WTC11 (cell line): ENCODE results near the gene PADI2. TPM values are rescaled to one million over a fixed set of nuclear protein-coding genes. Genes with fewer than 3 reads are reported as not detected.

ENCODE experiments used
- ATAC-seq: fragments of 200-7000 bp; cut with Tn5 transposase; 2 replicates; pipeline ENCODE4 v1.10.0; 2021; ENCODE audit warnings: mild to moderate bottlenecking, moderate library complexity
- CTCF ChIA-PET: fragments of 300-600 bp; sonication (Branson Sonifier 250); formaldehyde crosslinking; loops from one replicate; lab custom pipeline; 2021; ENCODE audit warnings: antibody characterized with exemption; lab: Charles Lee
- POLR2A ChIA-PET: fragments of 350-600 bp; sonication (Branson Sonifier 250); formaldehyde crosslinking; loops from one replicate; lab custom pipeline; 2021; ENCODE audit warnings: antibody characterized with exemption; lab: Charles Lee
- DNase-seq: peaks from one replicate; pipeline ENCODE4 v3.0.0; 2021; ENCODE audit warnings: low spot score
- H3K27ac Mint-ChIP-seq: 2 replicates; pipeline ENCODE4 v1.8.0; 2021; ENCODE audit warnings: mixed read lengths
- H3K27me3 Mint-ChIP-seq: 2 replicates; pipeline ENCODE4 v1.8.0; 2021; ENCODE audit warnings: low read depth, mild to moderate bottlenecking, moderate library complexity, mixed read lengths
- H3K36me3 Mint-ChIP-seq: 2 replicates; pipeline ENCODE4 v1.8.0; 2021; ENCODE audit warnings: mixed read lengths
- H3K4me1 Mint-ChIP-seq: 2 replicates; pipeline ENCODE4 v1.8.0; 2022; ENCODE audit warnings: mixed read lengths
- H3K4me3 Mint-ChIP-seq: 2 replicates; pipeline ENCODE4 v1.8.0; 2021; ENCODE audit warnings: mild to moderate bottlenecking, moderate library complexity, mixed read lengths
- H3K9me3 Mint-ChIP-seq: 2 replicates; pipeline ENCODE4 v1.8.0; 2021; ENCODE audit warnings: mixed read lengths
- ATF1 ChIP-seq: sonication (generic); formaldehyde crosslinking; IDR thresholded peaks from 2 replicates; pipeline ENCODE4 v1.8.1; 2023; ENCODE audit warnings: mild to moderate bottlenecking, moderate library complexity, missing genetic modification reagents
- ATF6 ChIP-seq: sonication (generic); formaldehyde crosslinking; IDR thresholded peaks from 2 replicates; pipeline ENCODE4 v1.8.1; 2023; ENCODE audit warnings: mild to moderate bottlenecking, missing genetic modification reagents
- CREB1 ChIP-seq: sonication (generic); formaldehyde crosslinking; IDR thresholded peaks from 2 replicates; pipeline ENCODE4 v1.8.0; 2023; ENCODE audit warnings: mild to moderate bottlenecking, missing genetic modification reagents
- HMGA2 ChIP-seq: fragments of 250-450 bp; sonication (Bioruptor Pico); IDR thresholded peaks from 2 replicates; pipeline ENCODE4 v1.4.0; 2021; ENCODE audit warnings: mild to moderate bottlenecking, moderate library complexity
- JAZF1 ChIP-seq: fragments of 250-450 bp; sonication (Bioruptor Pico); IDR thresholded peaks from 2 replicates; pipeline ENCODE4 v1.9.0; 2021; ENCODE audit warnings: moderate library complexity, mild to moderate bottlenecking, inconsistent platforms
- SP1 ChIP-seq: sonication (generic); formaldehyde crosslinking; conservative IDR thresholded peaks from 2 replicates; pipeline ENCODE4 v1.8.1; 2022; ENCODE audit warnings: missing genetic modification reagents
- TEAD1 ChIP-seq: sonication (generic); formaldehyde crosslinking; IDR thresholded peaks from 2 replicates; pipeline ENCODE4 v1.8.0; 2022; ENCODE audit warnings: mild to moderate bottlenecking, missing genetic modification reagents
- ZNF138 ChIP-seq: sonication (generic); formaldehyde crosslinking; conservative IDR thresholded peaks from 2 replicates; pipeline ENCODE4 v1.8.1; 2022; ENCODE audit warnings: mild to moderate bottlenecking, moderate library complexity, missing genetic modification reagents
- ZNF232 ChIP-seq: sonication (generic); formaldehyde crosslinking; IDR thresholded peaks from 2 replicates; pipeline ENCODE4 v1.8.0; 2022; ENCODE audit warnings: mild to moderate bottlenecking, missing genetic modification reagents
- ZNF263 ChIP-seq: sonication (generic); formaldehyde crosslinking; IDR thresholded peaks from 2 replicates; pipeline ENCODE4 v1.8.1; 2022; ENCODE audit warnings: low read depth, mild to moderate bottlenecking, moderate library complexity, missing genetic modification reagents
- ZNF416 ChIP-seq: fragments of 250-450 bp; sonication (Bioruptor Pico); IDR thresholded peaks from 2 replicates; pipeline ENCODE4 v1.9.0; 2021; ENCODE audit warnings: mild to moderate bottlenecking, inconsistent platforms
- ZSCAN18 ChIP-seq: fragments of 250-450 bp; sonication (Bioruptor Pico); IDR thresholded peaks from 2 replicates; pipeline ENCODE4 v2.1.2; 2022; ENCODE audit warnings: mild to moderate bottlenecking, moderate library complexity
- total RNA-seq: library from RNA; stranded (reverse); gene quantifications from 3 replicates; pipeline ENCODE4 v1.2.3, GENCODE V29; 2021
- TF ChIP-seq, protein P1 (sequence below): fragments of 250-450 bp; sonication (Bioruptor Pico); conservative IDR thresholded peaks from 2 replicates; pipeline ENCODE4 v1.9.0; 2021; ENCODE audit warnings: mild to moderate bottlenecking
- TF ChIP-seq, protein P2 (sequence below): sonication (generic); formaldehyde crosslinking; conservative IDR thresholded peaks from 2 replicates; pipeline ENCODE4 v1.8.1; 2023; ENCODE audit warnings: mild to moderate bottlenecking, low read depth, missing genetic modification reagents, moderate library complexity
- TF ChIP-seq, protein P3 (sequence below): fragments of 200-600 bp; IDR thresholded peaks from 2 replicates; pipeline ENCODE4 v1.8.0; 2022; ENCODE audit warnings: antibody characterized with exemption
- TF ChIP-seq, protein P4 (sequence below): sonication (generic); formaldehyde crosslinking; IDR thresholded peaks from 2 replicates; pipeline ENCODE4 v1.8.0; 2022; ENCODE audit warnings: mild to moderate bottlenecking, missing genetic modification reagents

PADI2 gene
- total RNA-seq, 1 experiment from 2014 or later = 3.8 TPM

DNA sequence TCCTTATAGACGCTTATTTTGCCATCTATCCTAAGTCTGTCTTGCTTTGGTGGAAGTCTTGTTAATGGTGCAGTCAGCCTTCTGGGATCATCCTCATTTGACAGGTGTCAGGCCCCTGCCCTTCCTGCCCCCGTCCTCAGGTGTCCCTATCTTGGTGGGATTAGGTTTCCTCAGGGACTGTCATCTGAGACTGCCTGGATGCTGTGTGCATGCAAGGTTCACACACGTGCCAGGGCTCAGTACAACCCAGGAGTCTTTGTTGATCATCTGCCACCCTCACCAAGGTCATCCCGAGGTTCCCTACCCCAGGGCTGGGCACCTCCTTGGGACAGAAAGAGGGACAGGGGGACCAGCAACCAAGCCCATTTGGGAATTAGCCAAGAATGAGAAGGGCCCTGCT, 18.0 kb downstream of the PADI2 start:
- TF ChIP-seq ZNF138 (CRISPR knock-in tag) (no peak), CREB1 (no peak), ATF6 (CRISPR knock-in tag) (no peak), ZNF416 (no peak), HMGA2 (CRISPR knock-in tag) (no peak), ATF1 (CRISPR knock-in tag) (no peak), JAZF1 (CRISPR knock-in tag) (no peak), ZNF232 (no peak), ZSCAN18 (CRISPR knock-in tag) (no peak), ZNF263 (CRISPR knock-in tag) (no peak), SP1 (no peak), TEAD1 (CRISPR knock-in tag) (no peak)
- TF ChIP-seq, protein P1, sequence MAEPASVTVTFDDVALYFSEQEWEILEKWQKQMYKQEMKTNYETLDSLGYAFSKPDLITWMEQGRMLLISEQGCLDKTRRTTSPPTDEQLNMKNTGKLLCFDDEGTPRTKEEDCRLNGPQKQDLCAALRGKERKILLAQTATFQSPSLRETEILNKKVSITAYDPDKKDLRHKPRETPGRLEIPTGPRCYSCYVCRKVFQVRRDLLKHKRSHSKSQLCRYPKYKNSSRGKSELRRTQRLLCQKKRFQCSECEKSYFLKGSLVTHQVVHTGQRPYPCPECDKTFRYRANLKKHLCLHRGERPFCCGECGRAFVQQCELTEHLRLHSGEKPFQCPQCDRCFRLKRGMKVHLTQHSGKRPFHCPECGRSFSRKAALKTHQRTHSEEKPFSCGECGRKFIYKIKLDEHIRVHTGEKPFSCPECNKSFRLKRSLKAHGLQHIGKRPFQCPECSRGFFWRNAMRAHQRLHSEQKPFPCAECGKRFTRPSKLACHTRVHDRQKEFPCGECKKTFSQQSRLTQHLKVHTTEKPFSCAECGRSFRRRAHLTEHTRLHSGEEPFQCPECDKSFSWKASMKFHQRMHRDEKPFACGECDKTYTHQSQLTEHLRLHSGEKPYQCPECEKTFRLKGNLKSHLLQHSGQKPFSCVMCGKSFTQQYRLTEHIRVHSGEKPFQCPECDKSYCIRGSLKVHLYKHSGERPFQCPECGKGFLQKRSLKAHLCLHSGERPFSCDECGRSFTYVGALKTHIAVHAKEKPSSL (CRISPR knock-in tag) = no peak
- TF ChIP-seq, protein P2, sequence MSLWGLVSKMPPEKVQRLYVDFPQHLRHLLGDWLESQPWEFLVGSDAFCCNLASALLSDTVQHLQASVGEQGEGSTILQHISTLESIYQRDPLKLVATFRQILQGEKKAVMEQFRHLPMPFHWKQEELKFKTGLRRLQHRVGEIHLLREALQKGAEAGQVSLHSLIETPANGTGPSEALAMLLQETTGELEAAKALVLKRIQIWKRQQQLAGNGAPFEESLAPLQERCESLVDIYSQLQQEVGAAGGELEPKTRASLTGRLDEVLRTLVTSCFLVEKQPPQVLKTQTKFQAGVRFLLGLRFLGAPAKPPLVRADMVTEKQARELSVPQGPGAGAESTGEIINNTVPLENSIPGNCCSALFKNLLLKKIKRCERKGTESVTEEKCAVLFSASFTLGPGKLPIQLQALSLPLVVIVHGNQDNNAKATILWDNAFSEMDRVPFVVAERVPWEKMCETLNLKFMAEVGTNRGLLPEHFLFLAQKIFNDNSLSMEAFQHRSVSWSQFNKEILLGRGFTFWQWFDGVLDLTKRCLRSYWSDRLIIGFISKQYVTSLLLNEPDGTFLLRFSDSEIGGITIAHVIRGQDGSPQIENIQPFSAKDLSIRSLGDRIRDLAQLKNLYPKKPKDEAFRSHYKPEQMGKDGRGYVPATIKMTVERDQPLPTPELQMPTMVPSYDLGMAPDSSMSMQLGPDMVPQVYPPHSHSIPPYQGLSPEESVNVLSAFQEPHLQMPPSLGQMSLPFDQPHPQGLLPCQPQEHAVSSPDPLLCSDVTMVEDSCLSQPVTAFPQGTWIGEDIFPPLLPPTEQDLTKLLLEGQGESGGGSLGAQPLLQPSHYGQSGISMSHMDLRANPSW = no peak
- TF ChIP-seq, protein P3, sequence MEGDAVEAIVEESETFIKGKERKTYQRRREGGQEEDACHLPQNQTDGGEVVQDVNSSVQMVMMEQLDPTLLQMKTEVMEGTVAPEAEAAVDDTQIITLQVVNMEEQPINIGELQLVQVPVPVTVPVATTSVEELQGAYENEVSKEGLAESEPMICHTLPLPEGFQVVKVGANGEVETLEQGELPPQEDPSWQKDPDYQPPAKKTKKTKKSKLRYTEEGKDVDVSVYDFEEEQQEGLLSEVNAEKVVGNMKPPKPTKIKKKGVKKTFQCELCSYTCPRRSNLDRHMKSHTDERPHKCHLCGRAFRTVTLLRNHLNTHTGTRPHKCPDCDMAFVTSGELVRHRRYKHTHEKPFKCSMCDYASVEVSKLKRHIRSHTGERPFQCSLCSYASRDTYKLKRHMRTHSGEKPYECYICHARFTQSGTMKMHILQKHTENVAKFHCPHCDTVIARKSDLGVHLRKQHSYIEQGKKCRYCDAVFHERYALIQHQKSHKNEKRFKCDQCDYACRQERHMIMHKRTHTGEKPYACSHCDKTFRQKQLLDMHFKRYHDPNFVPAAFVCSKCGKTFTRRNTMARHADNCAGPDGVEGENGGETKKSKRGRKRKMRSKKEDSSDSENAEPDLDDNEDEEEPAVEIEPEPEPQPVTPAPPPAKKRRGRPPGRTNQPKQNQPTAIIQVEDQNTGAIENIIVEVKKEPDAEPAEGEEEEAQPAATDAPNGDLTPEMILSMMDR = no peak
- TF ChIP-seq, protein P4, sequence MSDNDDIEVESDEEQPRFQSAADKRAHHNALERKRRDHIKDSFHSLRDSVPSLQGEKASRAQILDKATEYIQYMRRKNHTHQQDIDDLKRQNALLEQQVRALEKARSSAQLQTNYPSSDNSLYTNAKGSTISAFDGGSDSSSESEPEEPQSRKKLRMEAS (CRISPR knock-in tag) = no peak
- ATAC-seq = no peak
- no peaks in the 10 kb centered on the region for H3K27me3 Mint-ChIP-seq
- no peak for DNase-seq
- POLR2A ChIA-PET = interaction anchor here (0.5 kb wide), 1 partner anchor 480 kb away, joined by 5 read pairs; no protein-coding TSS in a partner anchor
- H3K27ac Mint-ChIP-seq = no peak overlapping the region
- H3K9me3 Mint-ChIP-seq = no peaks in the 10 kb centered on the region
- no peak overlapping the region for H3K4me3 Mint-ChIP-seq
- H3K4me1 Mint-ChIP-seq = peaks cover 22% of the 10 kb centered on the region
- H3K36me3 Mint-ChIP-seq = no peaks in the 10 kb centered on the region
- CTCF ChIA-PET = no interaction called here
